H9 (cell line): ENCODE results near the gene IFFO2. TPM values are rescaled to one million over a fixed set of nuclear protein-coding genes. Genes with fewer than 3 reads are reported as not detected.

Experiments
- DNase-seq: peaks from one replicate; pipeline ENCODE4 v3.0.0-alpha.2; 2017
- H2AFZ ChIP-seq: one replicate; pipeline ENCODE4 v1.6.1; 2013; ENCODE audit warnings: mild to moderate bottlenecking, low read length, control low read depth, moderate library complexity
- H2AK5ac ChIP-seq: 2 replicates; pipeline ENCODE4 v1.6.1; 2013; ENCODE audit warnings: low read length, control low read depth, mixed read lengths; ENCODE audit not compliant: insufficient read length
- H2BK120ac ChIP-seq: one replicate; pipeline ENCODE4 v1.6.1; 2013; ENCODE audit warnings: low read depth, mild to moderate bottlenecking, low read length, control low read depth, inconsistent platforms; ENCODE audit not compliant: poor library complexity, severe bottlenecking
- H2BK12ac ChIP-seq: 2 replicates; pipeline ENCODE4 v1.6.1; 2013; ENCODE audit warnings: low read length, control low read depth, mixed read lengths, low read depth; ENCODE audit not compliant: insufficient read length
- H2BK15ac ChIP-seq: 2 replicates; pipeline ENCODE4 v1.6.1; 2013; ENCODE audit warnings: low read depth, low read length, control low read depth
- H2BK20ac ChIP-seq: one replicate; pipeline ENCODE4 v1.6.1; 2013; ENCODE audit warnings: low read depth, mild to moderate bottlenecking, low read length, control low read depth, inconsistent platforms; ENCODE audit not compliant: poor library complexity, severe bottlenecking
- H2BK5ac ChIP-seq: 2 replicates; pipeline ENCODE4 v1.6.1; 2013; ENCODE audit warnings: low read length, control low read depth, mixed read lengths; ENCODE audit not compliant: insufficient read length
- H3K14ac ChIP-seq: 2 replicates; pipeline ENCODE4 v1.6.1; 2013; ENCODE audit warnings: low read length, control low read depth; ENCODE audit not compliant: insufficient read depth
- H3K18ac ChIP-seq: 2 replicates; pipeline ENCODE4 v1.6.1; 2013; ENCODE audit warnings: low read depth, mild to moderate bottlenecking, mixed read lengths, low read length, control low read depth; ENCODE audit not compliant: insufficient read length
- H3K23ac ChIP-seq: 2 replicates; pipeline ENCODE4 v1.6.1; 2013; ENCODE audit warnings: low read length, control low read depth, mixed read lengths, low read depth; ENCODE audit not compliant: insufficient read length
- H3K23me2 ChIP-seq: 2 replicates; pipeline ENCODE4 v1.6.1; 2013; ENCODE audit warnings: low read depth, mild to moderate bottlenecking, mixed read lengths, low read length, control low read depth; ENCODE audit not compliant: insufficient read length, poor library complexity, severe bottlenecking
- H3K27ac ChIP-seq: 2 replicates; pipeline ENCODE4 v1.5.1; 2013; ENCODE audit warnings: low read length, control low read depth, mixed read lengths, low read depth; ENCODE audit not compliant: insufficient read length
- H3K27me3 ChIP-seq: 2 replicates; pipeline ENCODE4 v1.6.1; 2013; ENCODE audit warnings: low read length, control low read depth, inconsistent platforms; ENCODE audit not compliant: insufficient read depth
- H3K4ac ChIP-seq: 2 replicates; pipeline ENCODE4 v1.6.1; 2013; ENCODE audit warnings: low read depth, mild to moderate bottlenecking, control low read depth, inconsistent platforms, low read length, moderate library complexity
- H3K4me1 ChIP-seq: 2 replicates; pipeline ENCODE4 v1.6.1; 2013; ENCODE audit warnings: low read length, control low read depth, inconsistent platforms; ENCODE audit not compliant: insufficient read depth
- H3K4me2 ChIP-seq: 2 replicates; pipeline ENCODE4 v1.6.1; 2013; ENCODE audit warnings: low read length, control low read depth, mixed read lengths; ENCODE audit not compliant: insufficient read length, insufficient read depth
- H3K56ac ChIP-seq: 2 replicates; pipeline ENCODE4 v1.6.1; 2013; ENCODE audit warnings: low read depth, mild to moderate bottlenecking, mixed read lengths, low read length, control low read depth; ENCODE audit not compliant: insufficient read length
- H3K79me1 ChIP-seq: 2 replicates; pipeline ENCODE4 v1.6.1; 2013; ENCODE audit warnings: low read depth, mild to moderate bottlenecking, moderate library complexity, low read length, control low read depth, inconsistent platforms; ENCODE audit not compliant: insufficient read depth, poor library complexity, severe bottlenecking
- H3K79me2 ChIP-seq: 2 replicates; pipeline ENCODE4 v1.6.1; 2013; ENCODE audit warnings: low read length, control low read depth, inconsistent platforms; ENCODE audit not compliant: insufficient read depth
- H3K9ac ChIP-seq: 2 replicates; pipeline ENCODE4 v1.6.1; 2013; ENCODE audit warnings: low read length, control low read depth, mixed read lengths; ENCODE audit not compliant: insufficient read length; ENCODE audit errors: extremely low read depth
- H3K9me3 ChIP-seq: one replicate; pipeline ENCODE4 v1.6.1; 2013; ENCODE audit warnings: low read depth, low read length, inconsistent platforms; ENCODE audit not compliant: control insufficient read depth
- H3T11ph ChIP-seq: one replicate; pipeline ENCODE4 v1.6.1; 2013; ENCODE audit warnings: mild to moderate bottlenecking, low read length, control low read depth, inconsistent platforms
- H4K20me1 ChIP-seq: one replicate; pipeline ENCODE4 v1.6.1; 2013; ENCODE audit not compliant: control insufficient read depth, insufficient read length, insufficient read depth
- H4K5ac ChIP-seq: 2 replicates; pipeline ENCODE4 v1.6.1; 2013; ENCODE audit warnings: low read depth, mild to moderate bottlenecking, mixed read lengths, low read length, control low read depth; ENCODE audit not compliant: insufficient read length
- H4K8ac ChIP-seq: replicated peaks from 2 replicates; pipeline ENCODE4 v1.6.1; 2013; ENCODE audit warnings: low read length, control low read depth, mixed read lengths, low read depth; ENCODE audit not compliant: insufficient read length
- H4K91ac ChIP-seq: 2 replicates; pipeline ENCODE4 v1.6.1; 2013; ENCODE audit warnings: low read depth, mild to moderate bottlenecking, moderate library complexity, mixed read lengths, low read length, control low read depth; ENCODE audit not compliant: insufficient read length
- H3K27ac Mint-ChIP-seq, 3 experiments: 2 replicates in 2 of 3; 3 replicates in 1 of 3; pipeline ENCODE4 v1.8.0; 2020 to 2021; ENCODE audit warnings: mixed read lengths in 3 of 3, mild to moderate bottlenecking in 1 of 3, moderate library complexity in 1 of 3
- H3K27me3 Mint-ChIP-seq: 2 replicates; pipeline ENCODE4 v1.8.0; 2021; ENCODE audit warnings: low read depth, mild to moderate bottlenecking, moderate library complexity, mixed read lengths
- H3K36me3 Mint-ChIP-seq, 3 experiments: 2 replicates in 2 of 3; 3 replicates in 1 of 3; pipeline ENCODE4 v1.8.0; 2020 to 2021; ENCODE audit warnings: low read depth in 3 of 3, mixed read lengths in 3 of 3; ENCODE audit not compliant: insufficient read depth in 1 of 3
- H3K4me1 Mint-ChIP-seq, 2 experiments: 2 replicates each; pipeline ENCODE4 v1.8.0; 2020; ENCODE audit warnings: mixed read lengths in 2 of 2
- H3K4me3 Mint-ChIP-seq, 2 experiments: 2 replicates in 1 of 2; 3 replicates in 1 of 2; pipeline ENCODE4 v1.8.0; 2020 to 2021; ENCODE audit warnings: mild to moderate bottlenecking in 2 of 2, mixed read lengths in 2 of 2, moderate library complexity in 1 of 2
- H3K9me3 Mint-ChIP-seq, 2 experiments: 2 replicates in 1 of 2; 3 replicates in 1 of 2; pipeline ENCODE4 v1.8.0; 2020; ENCODE audit warnings: mild to moderate bottlenecking in 2 of 2, mixed read lengths in 2 of 2, moderate library complexity in 1 of 2
- CTCF ChIP-seq: fragments of 200-600 bp; sonication (generic); conservative IDR thresholded peaks from 3 replicates; pipeline ENCODE4 v1.8.0; 2021; ENCODE audit warnings: antibody characterized with exemption, mild to moderate bottlenecking
- WGBS: extraction: QIAGEN DNeasy Blood & Tissue Kit; methylation state at CpG from one replicate; pipeline ENCODE4 v1.1.7; 2013; ENCODE audit warnings: missing lambda C conversion rate, low lambda C conversion rate, mixed read lengths; ENCODE audit not compliant: insufficient read length; ENCODE audit errors: extremely low coverage; 5-methylcytosine and 5-hydroxymethylcytosine counted together
- total RNA-seq: library from RNA; stranded (reverse); gene quantifications from 2 replicates; pipeline ENCODE4 v1.2.1, GENCODE V29; 2021

Gene IFFO2
- total RNA-seq, 1 experiment from 2014 or later = 3.6 TPM

GRCh38 chr1:18992646-18993045 lies 36.2 kb upstream of the IFFO2 start:
- Histone ChIP-seq H2BK5ac (no peak overlapping the region), H3K79me1 (no peaks in the 10 kb centered on the region), H3K23me2 (no peaks in the 10 kb centered on the region), H3K27me3 (no peaks in the 10 kb centered on the region), H2AK5ac (no peak overlapping the region), H3K18ac (no peak overlapping the region), H2BK20ac (no peak overlapping the region), H3K9ac (no peak overlapping the region), H3K23ac (no peak overlapping the region), H4K91ac (no peak overlapping the region), H3K4me2 (no peak overlapping the region), H4K8ac (no peak overlapping the region), H3K4me1 (no peaks in the 10 kb centered on the region), H3T11ph (no peak overlapping the region), H3K14ac (no peak overlapping the region), H3K56ac (no peak overlapping the region), H3K9me3 (no peaks in the 10 kb centered on the region), H3K27ac (no peak overlapping the region), H3K79me2 (no peaks in the 10 kb centered on the region), H2AFZ (no peak overlapping the region), H3K4ac (no peak overlapping the region), H4K20me1 (no peaks in the 10 kb centered on the region), H4K5ac (no peak overlapping the region), H2BK15ac (no peak overlapping the region), H2BK12ac (no peak overlapping the region), H2BK120ac (no peak overlapping the region)
- DNase-seq = no peak
- H3K4me3 Mint-ChIP-seq = no peak overlapping the region
- no peak overlapping the region for H3K27ac Mint-ChIP-seq
- WGBS = no CpG with 5 or more reads among the region's 3 CpGs
- no peak for TF ChIP-seq CTCF
- H3K36me3 Mint-ChIP-seq = no peaks in the 10 kb centered on the region
- no peaks in the 10 kb centered on the region for H3K9me3 Mint-ChIP-seq
- H3K4me1 Mint-ChIP-seq = peaks cover 10 to 15% of the 10 kb centered on the region in 2 experiments
- H3K27me3 Mint-ChIP-seq = peaks cover 23% of the 10 kb centered on the region
